Panc1 (cell line): ENCODE measurements around the gene MIEN1. TPM values are rescaled to one million over a fixed set of nuclear protein-coding genes. Genes with fewer than 3 reads are reported as not detected.

Experiments
- ATAC-seq: fragments of 200-7000 bp; cut with Tn5 transposase; 2 replicates; pipeline ENCODE4 v1.9.1; 2020; ENCODE audit warnings: mild to moderate bottlenecking, moderate library complexity
- BruUV-seq: library from RNA; stranded (reverse); fragments of 400-500 nt; replicated peaks from 2 replicates; lab custom pipeline; 2021; lab: Mats Ljungman, UMichigan
- CTCF ChIA-PET: fragments of 300-600 bp; sonication (Branson Sonifier 250); formaldehyde crosslinking; loops from one replicate; lab custom pipeline; 2022; ENCODE audit warnings: antibody characterized with exemption; lab: Charles Lee
- POLR2A ChIA-PET: fragments of 300-600 bp; sonication (Branson Sonifier 250); formaldehyde crosslinking; loops from one replicate; lab custom pipeline; 2022; ENCODE audit warnings: antibody characterized with exemption; lab: Charles Lee
- DNase-seq: peaks from one replicate; pipeline ENCODE4 v3.0.0-alpha.2; 2010; ENCODE audit warnings: low read depth, low spot score
- H3K27ac ChIP-seq: 2 replicates; pipeline ENCODE4 v1.5.1; 2011; ENCODE audit warnings: mild to moderate bottlenecking, low read length, inconsistent platforms
- H3K27me3 ChIP-seq: fragments of 200-500 bp; sonication (Bioruptor generic); 2 replicates; pipeline ENCODE4 v1.6.0; 2014; ENCODE audit warnings: low read length, inconsistent platforms; ENCODE audit not compliant: control insufficient read depth, insufficient read depth
- H3K36me3 ChIP-seq: fragments of 200-500 bp; sonication (Bioruptor generic); 2 replicates; pipeline ENCODE4 v1.5.1; 2014; ENCODE audit warnings: inconsistent platforms, mild to moderate bottlenecking, low read length, moderate library complexity; ENCODE audit not compliant: control insufficient read depth, insufficient read depth
- H3K4me1 ChIP-seq: 2 replicates; pipeline ENCODE4 v1.5.1; 2011; ENCODE audit warnings: inconsistent platforms, mild to moderate bottlenecking, low read length, moderate library complexity; ENCODE audit not compliant: control insufficient read depth, insufficient read depth
- H3K4me3 ChIP-seq, 2 experiments: 2 replicates each; pipeline ENCODE4 v1.5.1; 2011 to 2012; ENCODE audit warnings: low read depth in 2 of 2, low read length in 2 of 2, mild to moderate bottlenecking in 2 of 2, inconsistent platforms in 1 of 2, moderate library complexity in 1 of 2
- H3K9me3 ChIP-seq: fragments of 200-500 bp; sonication (Bioruptor generic); 2 replicates; pipeline ENCODE4 v1.5.1; 2014; ENCODE audit warnings: low read depth, mild to moderate bottlenecking, inconsistent platforms, low read length, moderate library complexity; ENCODE audit not compliant: control insufficient read depth, insufficient read depth
- POLR2AphosphoS5 ChIP-seq: IDR thresholded peaks from 2 replicates; pipeline ENCODE4 v1.6.1; 2012; ENCODE audit warnings: mild to moderate bottlenecking, low read depth, low read length, moderate library complexity
- REST ChIP-seq, 2 experiments: IDR thresholded peaks; 2 replicates each; pipeline ENCODE4 v1.6.1; 2011 to 2012; ENCODE audit warnings: low read depth in 2 of 2, control low read depth in 1 of 2, low read length in 1 of 2, mild to moderate bottlenecking in 1 of 2, moderate library complexity in 1 of 2; ENCODE audit not compliant: insufficient read depth in 1 of 2
- SIN3A ChIP-seq: IDR thresholded peaks from 2 replicates; pipeline ENCODE4 v1.6.1; 2012; ENCODE audit warnings: low read depth, mild to moderate bottlenecking, low read length, moderate library complexity, borderline replicate concordance; ENCODE audit not compliant: insufficient read depth
- TCF7L2 ChIP-seq: IDR thresholded peaks from 2 replicates; pipeline ENCODE4 v1.6.1; 2011; ENCODE audit warnings: mild to moderate bottlenecking, low read depth, low read length, inconsistent platforms
- in situ Hi-C: cut with HindIII; loops from 2 replicates; pipeline ENCODE4 v1.10.0; 2016; ENCODE audit warnings: low sequenced_read_pairs, low pct_unique_long_range_greater_than_20kb
- intact Hi-C: fragments of 100-400 bp; cut with micrococcal nuclease; formaldehyde crosslinking; loops from one replicate; pipeline ENCODE4 v1.10.0; 2022; ENCODE audit not compliant: unreplicated experiment
- total RNA-seq: library from RNA; stranded (reverse); gene quantifications from one replicate; pipeline ENCODE4 v1.2.1, GENCODE V29; 2021; ENCODE audit not compliant: unreplicated experiment
- TF ChIP-seq, protein P1 (sequence below): fragments of 450-650 bp; IDR thresholded peaks from 2 replicates; pipeline ENCODE4 v1.5.1; 2017; ENCODE audit warnings: mild to moderate bottlenecking

The MIEN1 gene
- total RNA-seq, 1 experiment from 2014 or later = 103 TPM

DNA sequence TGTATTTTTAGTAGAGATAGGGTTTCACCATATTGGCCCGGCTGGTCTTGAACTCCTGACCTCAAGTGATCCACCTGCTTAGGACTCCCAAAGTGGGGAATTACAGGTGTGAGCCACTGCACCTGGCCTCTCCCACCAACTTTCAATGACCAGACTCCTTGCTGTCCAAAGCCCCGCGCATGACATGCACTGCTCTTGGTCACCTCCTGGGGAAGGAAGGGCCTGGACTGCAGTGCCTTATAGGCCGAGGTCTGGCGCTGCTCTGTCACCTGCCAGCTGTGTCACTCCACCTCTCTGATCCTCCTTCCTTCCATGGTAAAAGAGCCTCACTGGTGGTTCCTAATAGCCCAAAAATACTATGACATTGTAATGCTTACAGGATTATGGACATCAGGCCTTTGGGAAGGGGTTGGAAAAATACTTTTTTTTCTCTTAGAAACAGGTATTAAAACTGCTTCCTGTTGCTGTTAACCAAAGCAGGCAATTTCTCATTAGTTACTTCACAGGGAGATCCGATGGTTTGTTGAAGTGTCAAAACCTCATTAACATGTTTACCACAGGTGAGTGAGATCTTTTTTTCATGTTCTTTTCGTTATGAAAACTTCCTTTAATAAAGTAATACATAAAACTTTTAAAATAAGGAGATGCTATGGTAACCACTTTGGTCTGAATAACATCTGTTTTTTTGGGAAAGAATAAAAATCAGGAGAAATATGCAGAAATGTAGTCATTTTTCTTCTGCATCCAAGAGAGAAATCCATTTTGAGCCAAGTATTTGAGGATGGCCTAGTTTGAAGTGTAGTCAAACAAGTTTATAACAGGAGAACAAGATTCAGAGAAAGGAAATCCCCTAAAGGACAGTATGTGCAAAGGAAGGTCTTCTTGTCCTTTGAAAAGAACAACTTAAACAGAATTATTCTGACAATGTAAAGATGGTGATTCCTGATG is 42.9 kb upstream of the MIEN1 start:
- H3K27ac ChIP-seq = no peak overlapping the region
- ATAC-seq (no peak), DNase-seq (no peak)
- CTCF ChIA-PET = no interaction called here
- TF ChIP-seq SIN3A = no peak
- TF ChIP-seq REST (IDR thresholded peaks at IDR 0.05; ENCODE audit: insufficient read depth in 1 of 2, low read depth in 2 of 2, low read length in 1 of 2) = no peak
- no peak for TF ChIP-seq POLR2AphosphoS5
- no peak for TF ChIP-seq TCF7L2
- TF ChIP-seq, protein P1, sequence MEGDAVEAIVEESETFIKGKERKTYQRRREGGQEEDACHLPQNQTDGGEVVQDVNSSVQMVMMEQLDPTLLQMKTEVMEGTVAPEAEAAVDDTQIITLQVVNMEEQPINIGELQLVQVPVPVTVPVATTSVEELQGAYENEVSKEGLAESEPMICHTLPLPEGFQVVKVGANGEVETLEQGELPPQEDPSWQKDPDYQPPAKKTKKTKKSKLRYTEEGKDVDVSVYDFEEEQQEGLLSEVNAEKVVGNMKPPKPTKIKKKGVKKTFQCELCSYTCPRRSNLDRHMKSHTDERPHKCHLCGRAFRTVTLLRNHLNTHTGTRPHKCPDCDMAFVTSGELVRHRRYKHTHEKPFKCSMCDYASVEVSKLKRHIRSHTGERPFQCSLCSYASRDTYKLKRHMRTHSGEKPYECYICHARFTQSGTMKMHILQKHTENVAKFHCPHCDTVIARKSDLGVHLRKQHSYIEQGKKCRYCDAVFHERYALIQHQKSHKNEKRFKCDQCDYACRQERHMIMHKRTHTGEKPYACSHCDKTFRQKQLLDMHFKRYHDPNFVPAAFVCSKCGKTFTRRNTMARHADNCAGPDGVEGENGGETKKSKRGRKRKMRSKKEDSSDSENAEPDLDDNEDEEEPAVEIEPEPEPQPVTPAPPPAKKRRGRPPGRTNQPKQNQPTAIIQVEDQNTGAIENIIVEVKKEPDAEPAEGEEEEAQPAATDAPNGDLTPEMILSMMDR = no peak
- in situ Hi-C loops (no loop called here), intact Hi-C loops (no loop called here)
- H3K27me3 ChIP-seq = peaks cover 12% of the 10 kb centered on the region; the same call in 1 of the 2 replicates
- POLR2A ChIA-PET = interaction anchor here (0.7 kb wide), 1 partner anchor 213 kb away, joined by 7 read pairs; no protein-coding TSS in a partner anchor
- no peaks in the 10 kb centered on the region for H3K36me3 ChIP-seq
- H3K4me3 ChIP-seq = no peak overlapping the region
- no peaks in the 10 kb centered on the region for H3K9me3 ChIP-seq
- H3K4me1 ChIP-seq = no peaks in the 10 kb centered on the region
- BruUV-seq = no TSS peak

- BruUV-seq = no TSS peak
- in situ Hi-C loops = no loop called here
- POLR2A ChIA-PET = no interaction called here
These were observed 42.1 kb upstream of the MIEN1 start for GRCh38 chr17:39772415-39772814.

More at GRCh38 chr17:39772415-39772814, 42.1 kb upstream of the MIEN1 start:
- DNase-seq (no peak), ATAC-seq (no peak)
- Histone ChIP-seq H3K9me3 (no peaks in the 10 kb centered on the region), H3K27ac (no peak overlapping the region), H3K36me3 (no peaks in the 10 kb centered on the region), H3K27me3 (peaks cover 9% of the 10 kb centered on the region; the same call in 1 of the 2 replicates), H3K4me3 (no peak overlapping the region), H3K4me1 (no peaks in the 10 kb centered on the region)
- CTCF ChIA-PET = no interaction called here
- TF ChIP-seq POLR2AphosphoS5 (no peak), TCF7L2 (no peak), SIN3A (no peak), REST (IDR thresholded peaks at IDR 0.05; ENCODE audit: insufficient read depth in 1 of 2, low read depth in 2 of 2, low read length in 1 of 2) (no peak)
- TF ChIP-seq, protein P1 = no peak
- intact Hi-C loops = no loop called here
